Stimulated activated CD8-positive, alpha-beta memory T cell treated with anti-CD3 and anti-CD28 coated beads, Interleukin-7, amount 100 ng/mL, for 1 hour (primary cell): ENCODE data around the gene DNAJB6.

Experiments used
- DNase-seq, 2 donors: peaks; one replicate each; pipeline ENCODE4 v3.0.0-alpha.2; 2020; ENCODE audit warnings: low read depth in 2 of 2

DNAJB6 gene

GRCh38 chr7:157409753-157410727 is 73.2 kb downstream of the DNAJB6 start:
- DNase-seq, result no peak

- no peak for DNase-seq
Observed at GRCh38 chr7:157410831-157411556, 74.2 kb downstream of the DNAJB6 start.

- DNase-seq, result no peak
Observed at GRCh38 chr7:157411580-157411979, 74.8 kb downstream of the DNAJB6 start.

- DNase-seq, result no peak
Observed at GRCh38 chr7:157412021-157412443, 75.2 kb downstream of the DNAJB6 start.

- no peak for DNase-seq
Observed at GRCh38 chr7:157412491-157413180, 75.8 kb downstream of the DNAJB6 start.

- DNase-seq, result no peak
Observed at GRCh38 chr7:157413881-157414701, 77.3 kb downstream of the DNAJB6 start.

GRCh38 chr7:157414702-157415096 is 77.9 kb downstream of the DNAJB6 start:
- DNase-seq, result no peak

- no peak for DNase-seq
Observed at GRCh38 chr7:157415486-157415885, 78.7 kb downstream of the DNAJB6 start.

GRCh38 chr7:157416011-157416410 is 79.2 kb downstream of the DNAJB6 start:
- DNase-seq, result no peak

GRCh38 chr7:157418204-157419034 is 81.6 kb downstream of the DNAJB6 start:
- DNase-seq, result no peak

GRCh38 chr7:157419035-157419293 is 82.2 kb downstream of the DNAJB6 start:
- DNase-seq, result no peak

- no peak for DNase-seq
Observed at GRCh38 chr7:157422279-157422678, 85.5 kb downstream of the DNAJB6 start.

- no peak for DNase-seq
Observed at GRCh38 chr7:157423348-157423747, 86.5 kb downstream of the DNAJB6 start.

GRCh38 chr7:157423886-157424565 is 87.2 kb downstream of the DNAJB6 start:
- no peak for DNase-seq

GRCh38 chr7:157425137-157425731 is 88.4 kb downstream of the DNAJB6 start:
- no peak for DNase-seq

- DNase-seq, result no peak
Observed at GRCh38 chr7:157425761-157426160, 89.0 kb downstream of the DNAJB6 start.

- DNase-seq, result no peak
Observed at GRCh38 chr7:157426463-157427301, 89.9 kb downstream of the DNAJB6 start.

GRCh38 chr7:157427811-157428553 is 91.2 kb downstream of the DNAJB6 start:
- DNase-seq, result no peak
